Right lung (tissue), 5 donors: ENCODE measurements around the gene PLD1. TPM values are rescaled to one million over a fixed set of nuclear protein-coding genes. Genes with fewer than 3 reads are reported as not detected.

Experiments used
- DNase-seq, 2 donors: peaks; one replicate each; pipeline ENCODE4 v3.0.0-alpha.2; 2013
- polyA plus RNA-seq, 5 donors: library from polyadenylated mRNA; unstranded; fragments of 120-200 nt; gene quantifications; one replicate each; pipeline versions ENCODE4 v1.2.1 to v1.2.3, GENCODE V29; 2013; ENCODE audit warnings: inconsistent platforms in 1 of 5, low replicate concordance in 1 of 5; ENCODE audit not compliant: insufficient read length in 5 of 5, insufficient read depth in 1 of 5

The PLD1 gene
- polyA plus RNA-seq, 5 donors: 2.8 to 6.3 (median 5.0) TPM

- no peak for DNase-seq
Observed at GRCh38 chr3:171837698-171838097, 27.4 kb upstream of the PLD1 start.

DNA sequence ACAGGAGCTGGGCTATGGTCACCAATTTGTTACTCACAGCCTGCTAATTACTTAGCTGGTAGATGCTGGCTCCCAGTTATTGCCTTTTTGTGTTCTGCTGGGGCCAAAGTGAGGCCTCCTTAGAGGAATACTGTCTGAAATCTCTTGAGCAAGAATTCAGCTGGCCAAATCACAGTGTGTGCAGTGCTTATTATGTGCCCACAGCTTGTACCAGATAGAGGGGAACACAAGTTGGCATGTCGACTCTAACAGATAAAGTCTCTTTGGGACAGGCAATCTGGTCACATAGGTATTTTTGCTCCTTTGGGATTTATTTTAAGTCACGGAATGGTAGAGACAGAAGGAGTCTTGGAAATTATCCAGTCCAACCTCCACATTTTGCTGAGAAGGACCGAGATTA is 26.6 kb upstream of the PLD1 start:
- DNase-seq: no peak

DNA sequence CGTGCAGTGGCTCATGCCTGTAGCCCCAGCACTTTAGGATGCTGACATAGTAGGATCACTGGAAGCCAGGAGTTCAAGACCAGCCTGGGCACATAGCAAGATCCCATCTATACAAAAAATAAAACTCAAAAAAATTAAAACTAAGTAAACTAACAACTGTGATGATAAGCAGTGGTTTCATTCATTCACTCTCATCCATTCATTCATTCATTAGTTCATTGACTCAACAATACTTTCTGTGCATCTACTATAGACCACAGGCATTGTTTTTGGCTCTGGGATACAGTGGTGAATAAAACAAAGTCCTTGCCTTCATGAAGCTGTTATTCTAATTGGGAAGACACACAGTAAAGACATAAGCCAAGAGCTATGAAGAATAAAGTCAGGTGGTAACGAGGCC is 25.3 kb upstream of the PLD1 start:
- no peak for DNase-seq

DNA sequence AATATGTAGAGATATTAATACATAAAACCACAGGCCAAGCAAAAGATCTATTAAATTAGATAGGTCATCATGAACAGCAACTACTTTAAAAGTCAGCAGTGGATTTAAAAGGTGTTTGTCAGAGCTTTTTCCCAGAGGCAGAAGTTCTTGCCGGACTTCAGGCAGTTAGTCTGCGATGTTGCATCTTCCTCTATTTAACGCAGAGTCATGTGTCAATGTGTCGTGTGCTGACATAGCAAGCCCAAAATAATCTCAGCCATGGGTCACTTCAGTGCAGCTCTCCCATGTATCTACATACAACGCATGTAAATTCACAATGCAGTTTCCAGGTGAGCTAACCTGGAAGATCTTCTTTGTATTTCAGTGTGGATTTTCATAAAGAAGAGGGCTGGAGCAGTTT is 24.8 kb upstream of the PLD1 start:
- no peak for DNase-seq

DNA sequence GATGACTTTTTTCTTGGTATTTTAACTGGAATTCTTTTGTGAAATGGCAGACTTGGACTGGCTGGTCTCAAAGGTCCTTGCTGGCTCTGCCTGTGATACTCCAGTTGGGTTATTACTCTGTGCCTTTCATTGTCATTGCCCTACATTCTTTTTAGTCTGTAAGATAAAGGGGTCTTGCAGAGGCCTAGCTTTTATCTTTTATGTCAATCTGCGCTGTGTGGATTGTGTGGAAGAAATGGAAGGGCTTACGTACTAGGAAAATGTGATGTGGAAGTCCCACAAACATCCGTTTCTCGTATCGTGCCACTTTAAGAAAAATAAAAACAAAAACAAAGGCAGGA is 24.1 kb upstream of the PLD1 start:
- DNase-seq: no peak

- DNase-seq: no peak
Observed at GRCh38 chr3:171833789-171834460, 23.6 kb upstream of the PLD1 start.

GRCh38 chr3:171832989-171833388 is 22.7 kb upstream of the PLD1 start:
- no peak for DNase-seq

- no peak for DNase-seq
Observed at GRCh38 chr3:171831936-171832335, 21.7 kb upstream of the PLD1 start.

GRCh38 chr3:171830518-171830875 is 20.2 kb upstream of the PLD1 start:
- no peak for DNase-seq

DNA sequence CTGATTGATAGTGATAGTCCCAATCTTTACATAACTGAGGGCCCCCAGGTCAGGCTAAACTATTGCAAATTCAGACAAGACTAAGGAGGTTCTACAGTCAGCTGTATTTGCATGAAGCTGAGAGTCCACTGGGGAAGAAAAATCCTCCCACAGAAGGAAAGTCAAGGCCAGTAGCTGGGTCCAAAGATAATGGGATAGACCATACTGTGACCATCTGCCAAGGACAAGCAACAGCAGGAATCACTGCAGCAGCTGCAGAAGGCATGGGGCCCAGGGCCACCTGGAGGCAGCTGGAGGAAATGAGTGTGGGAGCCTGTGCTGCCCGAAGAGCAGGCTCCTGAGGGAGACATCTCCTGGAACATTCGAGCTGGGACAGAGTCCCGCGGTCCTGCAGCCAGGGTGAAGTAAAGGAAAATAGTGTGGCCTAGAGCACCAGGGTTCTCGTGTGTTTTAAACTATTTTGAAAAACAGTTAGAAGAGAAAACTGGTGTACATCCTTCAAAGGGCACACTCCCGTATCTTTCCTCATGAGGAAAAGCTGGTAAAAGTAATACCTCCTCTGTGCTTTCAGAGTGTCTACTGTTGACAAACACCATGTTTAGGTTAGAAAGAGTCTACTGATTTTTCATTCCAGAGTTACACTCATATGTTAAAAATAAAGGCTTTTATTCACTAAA is 19.7 kb upstream of the PLD1 start:
- DNase-seq: peak; percentile 47 to 58

DNA sequence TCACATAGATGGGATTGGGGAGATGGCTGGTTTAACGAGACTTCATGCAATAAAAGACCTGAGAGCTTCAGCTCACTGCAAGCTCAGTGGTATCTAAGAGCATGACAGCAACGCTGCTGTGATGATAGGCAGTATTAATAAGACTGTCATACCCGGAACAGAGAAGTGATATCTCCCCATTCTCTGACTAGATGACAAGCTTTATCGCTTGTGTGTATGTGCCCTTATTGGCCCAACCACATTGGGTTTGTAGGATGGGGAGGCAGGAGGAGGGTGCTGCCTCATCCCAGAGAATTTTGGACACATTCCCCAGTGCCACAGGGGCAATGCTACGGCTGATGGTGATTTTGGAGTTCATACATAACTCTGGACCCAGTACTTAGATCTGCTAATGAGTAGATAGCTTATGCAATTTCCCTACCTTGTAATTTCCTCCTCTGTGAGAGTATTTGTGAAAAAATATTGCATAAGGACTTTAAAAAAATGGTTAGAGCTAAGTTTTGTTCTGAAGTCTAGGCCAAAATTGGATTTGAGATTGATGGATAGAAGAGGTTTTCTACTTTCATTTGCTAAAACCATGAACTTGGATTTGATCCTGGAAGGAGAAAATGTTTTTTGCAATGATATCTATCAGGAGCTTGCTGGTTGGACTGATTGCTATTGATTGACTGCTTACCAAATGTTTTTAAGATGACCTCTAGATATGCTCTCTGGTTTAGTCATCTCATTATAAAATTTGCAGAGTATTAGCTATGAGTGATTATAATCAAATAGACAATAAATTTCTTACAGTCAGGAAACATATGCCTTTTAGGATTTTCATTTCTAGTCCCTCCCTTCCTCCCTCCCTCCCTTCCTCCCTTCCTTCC is 18.9 kb upstream of the PLD1 start:
- no peak for DNase-seq

DNA sequence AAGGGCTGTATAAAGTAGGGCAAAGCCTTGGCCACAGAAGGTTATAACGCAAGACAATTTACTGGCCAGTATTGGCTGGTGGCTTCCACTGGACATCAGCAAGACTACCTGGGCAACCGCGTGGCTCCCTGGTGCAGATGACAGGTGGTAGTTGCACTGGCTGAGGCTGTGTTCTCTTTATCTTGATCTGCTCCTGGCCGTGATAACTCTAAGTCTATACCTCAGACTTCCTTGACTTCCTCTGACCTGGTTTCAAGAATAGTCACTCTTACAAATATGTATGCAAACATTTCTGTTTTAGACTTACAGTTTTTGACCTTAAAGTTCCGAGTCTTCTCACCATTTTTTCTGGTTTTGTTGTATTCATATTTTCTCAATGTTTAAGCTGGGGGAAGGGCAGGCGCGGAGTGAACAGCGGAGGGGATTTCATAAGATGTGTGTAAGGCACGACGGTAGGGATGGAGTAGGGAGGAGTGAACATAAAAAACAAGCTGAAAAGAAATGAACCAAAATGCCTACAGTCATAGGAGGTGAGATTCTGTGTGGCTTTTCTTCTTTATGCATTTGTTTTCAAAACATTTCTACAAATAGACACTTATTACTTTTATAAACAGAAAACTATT is 17.7 kb upstream of the PLD1 start:
- no peak for DNase-seq

DNA sequence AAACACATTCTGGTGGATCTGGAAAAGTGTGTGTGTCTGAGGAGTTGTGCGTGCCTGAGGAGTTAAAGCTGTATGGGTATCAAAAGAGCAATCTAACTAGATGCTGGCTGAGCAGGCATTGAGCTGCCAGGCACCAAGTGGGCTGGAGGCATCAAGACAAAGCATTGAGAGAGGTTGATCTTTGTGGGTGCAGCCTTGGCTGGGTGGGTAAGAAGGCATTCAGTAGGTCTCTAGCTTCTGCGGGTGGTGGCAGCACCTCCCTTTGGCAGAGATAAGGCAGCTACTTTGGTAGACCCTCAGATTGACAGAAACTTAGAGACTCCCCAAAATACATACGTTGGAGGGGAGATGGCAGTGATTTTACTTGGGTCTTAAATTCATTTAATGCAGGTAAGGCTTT is 17.1 kb upstream of the PLD1 start:
- no peak for DNase-seq

GRCh38 chr3:171825222-171825828 is 15.0 kb upstream of the PLD1 start:
- DNase-seq: peak in 1 of 2 donors; percentile 50

DNA sequence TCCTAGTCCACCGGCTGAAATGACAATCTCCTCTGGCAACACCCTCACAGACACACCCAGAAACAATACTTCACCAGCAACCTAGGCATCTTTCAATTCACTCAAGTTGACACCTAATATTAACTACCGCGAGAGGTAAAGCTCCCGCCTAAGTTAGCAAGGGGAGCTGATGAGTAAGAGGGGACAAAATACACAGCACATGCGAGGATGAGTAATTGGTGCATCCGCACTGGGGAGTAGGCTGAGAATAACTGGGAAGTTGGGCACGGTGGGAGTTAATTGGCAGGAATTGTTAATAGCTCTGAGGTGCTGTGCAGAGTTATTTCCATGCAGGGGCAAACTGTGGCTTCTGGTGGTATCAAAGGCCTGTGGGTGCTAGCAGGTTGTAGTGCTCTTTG is 14.5 kb upstream of the PLD1 start:
- DNase-seq: no peak

GRCh38 chr3:171824116-171824515 is 13.8 kb upstream of the PLD1 start:
- no peak for DNase-seq

DNA sequence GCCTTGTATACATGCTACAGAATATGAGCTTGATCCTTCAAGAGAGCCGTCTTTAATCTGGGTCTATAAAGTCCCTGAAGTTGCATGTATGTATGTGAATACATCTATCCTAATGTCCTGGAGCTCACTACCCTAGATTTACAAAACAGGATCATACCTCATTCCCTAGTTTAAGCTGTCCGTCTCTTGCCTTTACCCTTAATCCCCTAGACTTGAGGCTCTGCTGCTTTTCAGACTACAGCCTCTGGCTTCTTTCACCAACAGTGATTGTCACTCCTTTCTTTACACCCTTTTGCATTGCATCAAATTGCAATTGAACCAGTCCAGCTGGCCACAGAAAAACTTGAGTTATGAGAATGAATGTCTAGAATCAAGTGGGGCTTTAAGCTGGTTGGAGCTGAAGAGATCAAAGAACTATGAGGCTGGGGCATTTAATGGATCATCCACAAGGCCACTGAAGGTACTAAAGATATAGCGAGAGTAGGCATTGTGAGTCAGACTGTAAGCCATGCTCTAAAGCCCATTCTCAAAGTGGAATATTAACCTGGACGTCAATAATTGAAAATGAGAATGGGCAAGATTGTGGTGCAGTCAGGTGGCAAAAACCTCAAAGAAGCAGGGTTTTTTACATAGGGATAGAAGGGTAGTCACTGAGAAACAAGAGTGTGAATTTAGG is 12.3 kb upstream of the PLD1 start:
- DNase-seq: no peak

- DNase-seq: no peak
Observed at GRCh38 chr3:171821778-171822358, 11.6 kb upstream of the PLD1 start.

DNA sequence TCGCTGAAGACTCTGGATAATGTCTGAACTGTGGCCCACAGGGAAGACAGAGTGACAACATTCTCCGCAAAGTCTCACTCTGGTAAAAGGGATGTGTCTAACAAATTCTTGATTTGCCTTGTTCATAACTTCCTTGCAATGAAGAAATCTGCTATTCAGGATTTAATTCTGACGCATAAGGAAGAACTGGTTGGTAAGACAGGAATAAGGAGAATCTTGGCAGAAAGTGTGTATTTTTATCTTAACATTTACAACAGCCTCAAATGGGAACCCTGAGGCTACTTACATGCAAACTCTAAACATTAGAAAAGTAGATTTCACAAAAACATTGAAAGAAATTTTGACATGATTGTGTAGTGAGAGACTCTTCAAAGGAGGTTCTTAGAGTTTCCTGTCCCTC is 10.8 kb upstream of the PLD1 start:
- DNase-seq: no peak

GRCh38 chr3:171817074-171817800 is 7.0 kb upstream of the PLD1 start:
- DNase-seq: no peak
